HG02973 (cell line): Measurements from ENCODE around the gene KRTAP20-2.

Experiments
- ATAC-seq: cut with Tn5 transposase; IDR thresholded peaks from one replicate; pipeline ENCODE4 v1.9.1; 2021; ENCODE audit warnings: moderate library complexity; ENCODE audit not compliant: unreplicated experiment

Gene KRTAP20-2

GRCh38 chr21:30672985-30673650 lies 38.1 kb downstream of the KRTAP20-2 start:
- ATAC-seq = no peak

- no peak for ATAC-seq
Measured at GRCh38 chr21:30674312-30674711, 39.3 kb downstream of the KRTAP20-2 start.

- ATAC-seq = no peak
Measured at GRCh38 chr21:30676737-30677136, 41.7 kb downstream of the KRTAP20-2 start.

- no peak for ATAC-seq
Measured at GRCh38 chr21:30680586-30680985, 45.6 kb downstream of the KRTAP20-2 start.

GRCh38 chr21:30684506-30684905 lies 49.5 kb downstream of the KRTAP20-2 start:
- ATAC-seq = no peak
